ENCODE results near the gene KSR1. TPM values are rescaled to one million over a fixed set of nuclear protein-coding genes. Genes with fewer than 3 reads are reported as not detected.
A peak's percentile ranks its signal among the peaks of the same experiment; 100 is the strongest.

The KSR1 gene
- total and polyA plus RNA-seq, 9 of the 15 experiments (the other 6 are each of a cell fraction or from before 2014, with no cell fraction given), result 1.4 to 51.7 (median 18.4) TPM

DNA sequence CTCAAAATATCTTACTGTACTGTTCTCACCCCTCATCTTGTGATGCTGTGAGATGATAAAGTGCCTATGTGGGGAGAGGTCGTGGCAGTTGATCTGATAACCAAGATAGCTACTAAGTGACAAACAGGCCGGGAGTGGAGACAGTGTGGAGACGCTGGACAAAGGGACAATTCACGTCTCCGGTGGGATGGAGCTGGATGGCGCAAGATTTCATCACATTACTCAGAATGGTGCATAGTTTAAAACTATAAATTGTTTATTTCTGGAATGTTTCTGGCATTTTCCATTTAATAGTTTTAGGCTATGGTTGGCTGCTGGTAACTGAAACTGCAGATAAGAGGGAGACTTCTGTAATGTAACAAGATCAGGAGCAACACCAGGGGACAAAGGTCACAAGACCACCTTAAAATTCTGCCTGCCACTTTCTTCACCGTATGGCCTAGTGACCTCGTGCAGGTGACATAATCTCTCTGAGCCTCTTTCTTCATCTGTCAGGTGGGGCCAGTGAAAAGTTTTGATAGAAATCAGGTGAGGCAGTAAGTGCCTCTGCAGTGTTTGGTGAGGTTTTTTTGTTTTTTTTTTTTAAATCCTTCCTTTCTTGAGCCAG is 120.3 kb downstream of the KSR1 start (continued):
- TF ChIP-seq DDX20 (tag; IDR thresholded peaks at IDR 0.05; ENCODE audit: low read depth) (peak; percentile 9; the same call in 1 of the 2 replicates), BMI1 (IDR thresholded peaks at IDR 0.05; ENCODE audit: low read length) (no peak), ESRRB (CRISPR knock-in tag; IDR thresholded peaks at IDR 0.05; ENCODE audit: borderline replicate concordance) (no peak), ZNF197 (CRISPR knock-in tag; IDR thresholded peaks at IDR 0.05; ENCODE audit: low read depth) (no peak), MIER1 (IDR thresholded peaks at IDR 0.05; ENCODE audit: low read depth) (no peak), NFATC3 (IDR thresholded peaks at IDR 0.05) (no peak), NELFE (IDR thresholded peaks at IDR 0.05; ENCODE audit: insufficient read depth, insufficient read length) (no peak), ZSCAN29 (IDR thresholded peaks at IDR 0.05) (no peak), SUPT5H (IDR thresholded peaks at IDR 0.05) (no peak), XRCC5 (IDR thresholded peaks at IDR 0.05; ENCODE audit: low read depth, low read length) (no peak), LCOR (CRISPR knock-in tag; IDR thresholded peaks at IDR 0.05) (no peak), RBBP5 (IDR thresholded peaks at IDR 0.05; ENCODE audit: borderline replicate concordance, insufficient read depth, low read length, poor library complexity, severe bottlenecking) (no peak), ZNF232 (CRISPR knock-in tag; IDR thresholded peaks at IDR 0.05) (no peak), NCOR1 (IDR thresholded peaks at IDR 0.05) (peak; percentile 34; the same call in 1 of the 2 replicates), BRD4 (IDR thresholded peaks at IDR 0.05) (no peak), NR4A1 (CRISPR knock-in tag; IDR thresholded peaks at IDR 0.05) (no peak), NR4A1 (tag; IDR thresholded peaks at IDR 0.05) (no peak), NR2C1 (IDR thresholded peaks at IDR 0.05) (no peak), NR2C1 (tag; IDR thresholded peaks at IDR 0.05) (0 out of 2 replicates have a peak, but pooled peaks have one; percentile 59), MCM7 (IDR thresholded peaks at IDR 0.05) (no peak), HSF4 (CRISPR knock-in tag; IDR thresholded peaks at IDR 0.05; ENCODE audit: borderline replicate concordance) (no peak), ZNF583 (CRISPR knock-in tag; IDR thresholded peaks at IDR 0.05) (no peak), ARID1B (IDR thresholded peaks at IDR 0.05) (peak; percentile 48; the same call in 1 of the 2 replicates)
- TF ChIP-seq, protein P1, sequence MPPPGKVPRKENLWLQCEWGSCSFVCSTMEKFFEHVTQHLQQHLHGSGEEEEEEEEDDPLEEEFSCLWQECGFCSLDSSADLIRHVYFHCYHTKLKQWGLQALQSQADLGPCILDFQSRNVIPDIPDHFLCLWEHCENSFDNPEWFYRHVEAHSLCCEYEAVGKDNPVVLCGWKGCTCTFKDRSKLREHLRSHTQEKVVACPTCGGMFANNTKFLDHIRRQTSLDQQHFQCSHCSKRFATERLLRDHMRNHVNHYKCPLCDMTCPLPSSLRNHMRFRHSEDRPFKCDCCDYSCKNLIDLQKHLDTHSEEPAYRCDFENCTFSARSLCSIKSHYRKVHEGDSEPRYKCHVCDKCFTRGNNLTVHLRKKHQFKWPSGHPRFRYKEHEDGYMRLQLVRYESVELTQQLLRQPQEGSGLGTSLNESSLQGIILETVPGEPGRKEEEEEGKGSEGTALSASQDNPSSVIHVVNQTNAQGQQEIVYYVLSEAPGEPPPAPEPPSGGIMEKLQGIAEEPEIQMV (tag; conservative IDR thresholded peaks at IDR 0.05; ENCODE audit: low read depth), result no peak
- TF ChIP-seq, protein P2, sequence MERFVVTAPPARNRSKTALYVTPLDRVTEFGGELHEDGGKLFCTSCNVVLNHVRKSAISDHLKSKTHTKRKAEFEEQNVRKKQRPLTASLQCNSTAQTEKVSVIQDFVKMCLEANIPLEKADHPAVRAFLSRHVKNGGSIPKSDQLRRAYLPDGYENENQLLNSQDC (CRISPR knock-in tag; IDR thresholded peaks at IDR 0.05), result no peak
- TF ChIP-seq, protein P3, sequence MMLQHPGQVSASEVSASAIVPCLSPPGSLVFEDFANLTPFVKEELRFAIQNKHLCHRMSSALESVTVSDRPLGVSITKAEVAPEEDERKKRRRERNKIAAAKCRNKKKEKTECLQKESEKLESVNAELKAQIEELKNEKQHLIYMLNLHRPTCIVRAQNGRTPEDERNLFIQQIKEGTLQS (IDR thresholded peaks at IDR 0.05), result peak; percentile 75
- TF ChIP-seq, protein P3 (CRISPR knock-in tag; conservative IDR thresholded peaks at IDR 0.05), result no peak
